WTC11 (cell line): ENCODE measurements around the gene PTPRN2. TPM values are rescaled to one million over a fixed set of nuclear protein-coding genes. Genes with fewer than 3 reads are reported as not detected.

Experiments
- ATAC-seq: fragments of 200-7000 bp; cut with Tn5 transposase; 2 replicates; pipeline ENCODE4 v1.10.0; 2021; ENCODE audit warnings: mild to moderate bottlenecking, moderate library complexity
- CTCF ChIA-PET: fragments of 300-600 bp; sonication (Branson Sonifier 250); formaldehyde crosslinking; loops from one replicate; lab custom pipeline; 2021; ENCODE audit warnings: antibody characterized with exemption; lab: Charles Lee
- POLR2A ChIA-PET: fragments of 350-600 bp; sonication (Branson Sonifier 250); formaldehyde crosslinking; loops from one replicate; lab custom pipeline; 2021; ENCODE audit warnings: antibody characterized with exemption; lab: Charles Lee
- DNase-seq: peaks from one replicate; pipeline ENCODE4 v3.0.0; 2021; ENCODE audit warnings: low spot score
- H3K27ac Mint-ChIP-seq: 2 replicates; pipeline ENCODE4 v1.8.0; 2021; ENCODE audit warnings: mixed read lengths
- H3K27me3 Mint-ChIP-seq: 2 replicates; pipeline ENCODE4 v1.8.0; 2021; ENCODE audit warnings: low read depth, mild to moderate bottlenecking, moderate library complexity, mixed read lengths
- H3K36me3 Mint-ChIP-seq: 2 replicates; pipeline ENCODE4 v1.8.0; 2021; ENCODE audit warnings: mixed read lengths
- H3K4me1 Mint-ChIP-seq: 2 replicates; pipeline ENCODE4 v1.8.0; 2022; ENCODE audit warnings: mixed read lengths
- H3K4me3 Mint-ChIP-seq: 2 replicates; pipeline ENCODE4 v1.8.0; 2021; ENCODE audit warnings: mild to moderate bottlenecking, moderate library complexity, mixed read lengths
- H3K9me3 Mint-ChIP-seq: 2 replicates; pipeline ENCODE4 v1.8.0; 2021; ENCODE audit warnings: mixed read lengths
- ATF1 ChIP-seq: sonication (generic); formaldehyde crosslinking; IDR thresholded peaks from 2 replicates; pipeline ENCODE4 v1.8.1; 2023; ENCODE audit warnings: mild to moderate bottlenecking, moderate library complexity, missing genetic modification reagents
- CREB1 ChIP-seq: sonication (generic); formaldehyde crosslinking; IDR thresholded peaks from 2 replicates; pipeline ENCODE4 v1.8.0; 2023; ENCODE audit warnings: mild to moderate bottlenecking, missing genetic modification reagents
- CREM ChIP-seq: sonication (generic); formaldehyde crosslinking; IDR thresholded peaks from 2 replicates; pipeline ENCODE4 v1.8.1; 2022; ENCODE audit warnings: mild to moderate bottlenecking, missing genetic modification reagents, moderate library complexity
- ELF4 ChIP-seq: sonication (generic); formaldehyde crosslinking; IDR thresholded peaks from 2 replicates; pipeline ENCODE4 v1.8.1; 2022; ENCODE audit warnings: low read depth, mild to moderate bottlenecking, moderate library complexity, missing genetic modification reagents
- FOXK1 ChIP-seq: sonication (generic); formaldehyde crosslinking; IDR thresholded peaks from 2 replicates; pipeline ENCODE4 v1.8.0; 2022; ENCODE audit warnings: mild to moderate bottlenecking, moderate library complexity, missing genetic modification reagents
- FOXP1 ChIP-seq: sonication (generic); formaldehyde crosslinking; IDR thresholded peaks from 2 replicates; pipeline ENCODE4 v1.8.0; 2022; ENCODE audit warnings: missing genetic modification reagents, mild to moderate bottlenecking, moderate library complexity, borderline replicate concordance
- JUN ChIP-seq: sonication (generic); formaldehyde crosslinking; IDR thresholded peaks from 2 replicates; pipeline ENCODE4 v1.8.0; 2023; ENCODE audit warnings: mild to moderate bottlenecking, missing genetic modification reagents
- KAT7 ChIP-seq: sonication (generic); formaldehyde crosslinking; IDR thresholded peaks from 2 replicates; pipeline ENCODE4 v1.8.1; 2023; ENCODE audit warnings: missing genetic modification reagents, mild to moderate bottlenecking, borderline replicate concordance
- NFATC4 ChIP-seq: fragments of 250-450 bp; sonication (Bioruptor Pico); IDR thresholded peaks from 2 replicates; pipeline ENCODE4 v1.9.0; 2021; ENCODE audit warnings: mild to moderate bottlenecking
- NR1H2 ChIP-seq: sonication (generic); formaldehyde crosslinking; IDR thresholded peaks from 2 replicates; pipeline ENCODE4 v1.9.0; 2021; ENCODE audit warnings: mild to moderate bottlenecking, moderate library complexity, missing genetic modification reagents
- PRRX2 ChIP-seq: fragments of 250-450 bp; sonication (Bioruptor Pico); IDR thresholded peaks from 2 replicates; pipeline ENCODE4 v1.8.0; 2021; ENCODE audit warnings: mild to moderate bottlenecking
- SOX15 ChIP-seq: fragments of 250-450 bp; sonication (Bioruptor Pico); IDR thresholded peaks from 2 replicates; pipeline ENCODE4 v1.9.0; 2021; ENCODE audit warnings: mild to moderate bottlenecking
- TP53 ChIP-seq: sonication (generic); formaldehyde crosslinking; IDR thresholded peaks from 2 replicates; pipeline ENCODE4 v1.8.1; 2023; ENCODE audit warnings: mild to moderate bottlenecking, missing genetic modification reagents
- ZNF219 ChIP-seq: sonication (generic); formaldehyde crosslinking; IDR thresholded peaks from 2 replicates; pipeline ENCODE4 v1.8.0; 2023; ENCODE audit warnings: missing genetic modification reagents, mild to moderate bottlenecking, borderline replicate concordance
- ZNF416 ChIP-seq: fragments of 250-450 bp; sonication (Bioruptor Pico); IDR thresholded peaks from 2 replicates; pipeline ENCODE4 v1.9.0; 2021; ENCODE audit warnings: mild to moderate bottlenecking, inconsistent platforms
- ZNF423 ChIP-seq: fragments of 250-450 bp; sonication (Bioruptor Pico); IDR thresholded peaks from 2 replicates; pipeline ENCODE4 v2.1.2; 2022; ENCODE audit warnings: mild to moderate bottlenecking, moderate library complexity
- ZNF671 ChIP-seq: fragments of 250-450 bp; sonication (Bioruptor Pico); IDR thresholded peaks from 2 replicates; pipeline ENCODE4 v1.8.0; 2021; ENCODE audit warnings: mild to moderate bottlenecking
- total RNA-seq: library from RNA; stranded (reverse); gene quantifications from 3 replicates; pipeline ENCODE4 v1.2.3, GENCODE V29; 2021
- TF ChIP-seq, protein P1 (sequence below): sonication (generic); formaldehyde crosslinking; IDR thresholded peaks from 2 replicates; pipeline ENCODE4 v1.8.0; 2023; ENCODE audit warnings: missing genetic modification reagents
- TF ChIP-seq, protein P2 (sequence below): fragments of 250-450 bp; sonication (Bioruptor Pico); conservative IDR thresholded peaks from 2 replicates; pipeline ENCODE4 v1.9.0; 2021; ENCODE audit warnings: mild to moderate bottlenecking
- TF ChIP-seq, protein P3 (sequence below): sonication (generic); formaldehyde crosslinking; IDR thresholded peaks from 2 replicates; pipeline ENCODE4 v1.8.1; 2023; ENCODE audit warnings: mild to moderate bottlenecking, missing genetic modification reagents, borderline replicate concordance
- TF ChIP-seq, protein P4 (sequence below): sonication (generic); formaldehyde crosslinking; IDR thresholded peaks from 2 replicates; pipeline ENCODE4 v1.8.1; 2023; ENCODE audit warnings: mild to moderate bottlenecking, missing genetic modification reagents
- TF ChIP-seq, protein P5 (sequence below): sonication (generic); formaldehyde crosslinking; IDR thresholded peaks from 2 replicates; pipeline ENCODE4 v1.8.1; 2023; ENCODE audit warnings: mild to moderate bottlenecking, missing genetic modification reagents
- TF ChIP-seq, protein P6 (sequence below): sonication (generic); formaldehyde crosslinking; IDR thresholded peaks from 2 replicates; pipeline ENCODE4 v1.8.1; 2023; ENCODE audit warnings: mild to moderate bottlenecking, missing genetic modification reagents, moderate library complexity

Gene PTPRN2
- total RNA-seq, 1 experiment from 2014 or later = 4.7 TPM

DNA sequence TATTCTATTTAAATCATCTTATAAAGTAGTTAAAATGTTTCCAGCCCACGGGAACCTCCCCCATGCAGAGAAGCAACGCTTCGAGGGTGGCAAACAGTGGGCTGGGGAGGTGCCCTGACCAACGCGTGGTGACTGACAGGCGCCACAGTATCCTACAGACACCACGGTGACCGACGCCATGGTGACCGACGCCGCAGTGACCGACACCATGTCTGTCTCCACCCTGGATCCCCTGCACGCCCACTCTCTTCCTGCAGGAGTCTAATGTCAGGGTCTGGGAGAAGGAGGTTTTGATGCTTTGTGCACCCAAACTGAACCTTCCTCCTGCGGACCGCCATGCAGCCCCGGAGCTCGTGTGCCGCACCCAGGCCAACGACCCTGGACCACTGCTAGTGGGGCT, 464.4 kb downstream of the PTPRN2 start:
- Mint-ChIP-seq H3K27ac (no peak overlapping the region), H3K4me3 (no peak overlapping the region), H3K4me1 (no peaks in the 10 kb centered on the region; the same call in 1 of the 2 replicates), H3K36me3 (peaks cover 52% of the 10 kb centered on the region), H3K9me3 (peaks cover 51% of the 10 kb centered on the region), H3K27me3 (no peaks in the 10 kb centered on the region; the same call in 1 of the 2 replicates)
- ATAC-seq (no peak), DNase-seq (no peak)
- ChIA-PET CTCF (no interaction called here), POLR2A (no interaction called here)
- TF ChIP-seq FOXP1 (CRISPR knock-in tag) (no peak), ELF4 (CRISPR knock-in tag) (no peak), JUN (CRISPR knock-in tag) (no peak), CREM (CRISPR knock-in tag) (no peak), ZNF423 (CRISPR knock-in tag) (no peak), ATF1 (CRISPR knock-in tag) (no peak)
- TF ChIP-seq, protein P1, sequence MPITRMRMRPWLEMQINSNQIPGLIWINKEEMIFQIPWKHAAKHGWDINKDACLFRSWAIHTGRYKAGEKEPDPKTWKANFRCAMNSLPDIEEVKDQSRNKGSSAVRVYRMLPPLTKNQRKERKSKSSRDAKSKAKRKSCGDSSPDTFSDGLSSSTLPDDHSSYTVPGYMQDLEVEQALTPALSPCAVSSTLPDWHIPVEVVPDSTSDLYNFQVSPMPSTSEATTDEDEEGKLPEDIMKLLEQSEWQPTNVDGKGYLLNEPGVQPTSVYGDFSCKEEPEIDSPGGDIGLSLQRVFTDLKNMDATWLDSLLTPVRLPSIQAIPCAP (CRISPR knock-in tag) = no peak

DNA sequence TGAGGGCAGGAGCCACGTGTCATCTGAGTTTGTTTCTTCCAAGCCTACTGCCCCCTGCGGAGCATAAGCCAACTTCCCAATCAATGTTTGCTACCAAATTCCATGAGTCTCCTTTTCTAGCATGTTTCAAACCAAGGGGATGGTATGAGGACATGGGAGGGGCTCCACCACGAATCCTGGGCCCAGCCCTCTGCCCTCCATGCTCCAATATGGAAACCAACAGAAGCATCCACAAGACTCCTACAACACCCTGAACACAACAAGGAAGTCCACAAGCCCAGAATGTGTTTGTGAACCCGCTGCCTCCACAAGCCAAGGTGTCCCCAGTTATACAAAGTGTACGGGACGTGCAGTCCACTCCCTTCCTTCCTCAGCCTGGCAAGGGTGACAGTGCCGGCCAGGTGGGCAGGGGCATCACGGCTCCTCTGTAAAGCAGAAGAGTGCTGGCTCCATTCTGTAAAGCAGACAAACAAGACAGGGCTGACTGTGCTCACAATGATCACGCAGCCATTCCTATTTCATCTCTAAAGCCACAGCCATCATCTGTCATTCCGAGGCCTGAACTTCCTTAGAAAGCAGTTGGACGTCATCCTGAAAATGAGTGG, 466.1 kb downstream of the PTPRN2 start:
- no peak for TF ChIP-seq PRRX2 (CRISPR knock-in tag)
- TF ChIP-seq, protein P2, sequence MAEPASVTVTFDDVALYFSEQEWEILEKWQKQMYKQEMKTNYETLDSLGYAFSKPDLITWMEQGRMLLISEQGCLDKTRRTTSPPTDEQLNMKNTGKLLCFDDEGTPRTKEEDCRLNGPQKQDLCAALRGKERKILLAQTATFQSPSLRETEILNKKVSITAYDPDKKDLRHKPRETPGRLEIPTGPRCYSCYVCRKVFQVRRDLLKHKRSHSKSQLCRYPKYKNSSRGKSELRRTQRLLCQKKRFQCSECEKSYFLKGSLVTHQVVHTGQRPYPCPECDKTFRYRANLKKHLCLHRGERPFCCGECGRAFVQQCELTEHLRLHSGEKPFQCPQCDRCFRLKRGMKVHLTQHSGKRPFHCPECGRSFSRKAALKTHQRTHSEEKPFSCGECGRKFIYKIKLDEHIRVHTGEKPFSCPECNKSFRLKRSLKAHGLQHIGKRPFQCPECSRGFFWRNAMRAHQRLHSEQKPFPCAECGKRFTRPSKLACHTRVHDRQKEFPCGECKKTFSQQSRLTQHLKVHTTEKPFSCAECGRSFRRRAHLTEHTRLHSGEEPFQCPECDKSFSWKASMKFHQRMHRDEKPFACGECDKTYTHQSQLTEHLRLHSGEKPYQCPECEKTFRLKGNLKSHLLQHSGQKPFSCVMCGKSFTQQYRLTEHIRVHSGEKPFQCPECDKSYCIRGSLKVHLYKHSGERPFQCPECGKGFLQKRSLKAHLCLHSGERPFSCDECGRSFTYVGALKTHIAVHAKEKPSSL (CRISPR knock-in tag) = no peak
- no peak for TF ChIP-seq ZNF671 (CRISPR knock-in tag)
- no peak for TF ChIP-seq NR1H2 (CRISPR knock-in tag)
- TF ChIP-seq, protein P3, sequence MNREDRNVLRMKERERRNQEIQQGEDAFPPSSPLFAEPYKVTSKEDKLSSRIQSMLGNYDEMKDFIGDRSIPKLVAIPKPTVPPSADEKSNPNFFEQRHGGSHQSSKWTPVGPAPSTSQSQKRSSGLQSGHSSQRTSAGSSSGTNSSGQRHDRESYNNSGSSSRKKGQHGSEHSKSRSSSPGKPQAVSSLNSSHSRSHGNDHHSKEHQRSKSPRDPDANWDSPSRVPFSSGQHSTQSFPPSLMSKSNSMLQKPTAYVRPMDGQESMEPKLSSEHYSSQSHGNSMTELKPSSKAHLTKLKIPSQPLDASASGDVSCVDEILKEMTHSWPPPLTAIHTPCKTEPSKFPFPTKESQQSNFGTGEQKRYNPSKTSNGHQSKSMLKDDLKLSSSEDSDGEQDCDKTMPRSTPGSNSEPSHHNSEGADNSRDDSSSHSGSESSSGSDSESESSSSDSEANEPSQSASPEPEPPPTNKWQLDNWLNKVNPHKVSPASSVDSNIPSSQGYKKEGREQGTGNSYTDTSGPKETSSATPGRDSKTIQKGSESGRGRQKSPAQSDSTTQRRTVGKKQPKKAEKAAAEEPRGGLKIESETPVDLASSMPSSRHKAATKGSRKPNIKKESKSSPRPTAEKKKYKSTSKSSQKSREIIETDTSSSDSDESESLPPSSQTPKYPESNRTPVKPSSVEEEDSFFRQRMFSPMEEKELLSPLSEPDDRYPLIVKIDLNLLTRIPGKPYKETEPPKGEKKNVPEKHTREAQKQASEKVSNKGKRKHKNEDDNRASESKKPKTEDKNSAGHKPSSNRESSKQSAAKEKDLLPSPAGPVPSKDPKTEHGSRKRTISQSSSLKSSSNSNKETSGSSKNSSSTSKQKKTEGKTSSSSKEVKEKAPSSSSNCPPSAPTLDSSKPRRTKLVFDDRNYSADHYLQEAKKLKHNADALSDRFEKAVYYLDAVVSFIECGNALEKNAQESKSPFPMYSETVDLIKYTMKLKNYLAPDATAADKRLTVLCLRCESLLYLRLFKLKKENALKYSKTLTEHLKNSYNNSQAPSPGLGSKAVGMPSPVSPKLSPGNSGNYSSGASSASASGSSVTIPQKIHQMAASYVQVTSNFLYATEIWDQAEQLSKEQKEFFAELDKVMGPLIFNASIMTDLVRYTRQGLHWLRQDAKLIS (CRISPR knock-in tag) = no peak
- TF ChIP-seq NFATC4 (CRISPR knock-in tag) = no peak
- no peak for TF ChIP-seq ZNF416
- no peak for TF ChIP-seq CREB1
- DNase-seq (no peak), ATAC-seq (no peak)
- H3K9me3 Mint-ChIP-seq = peaks cover 64% of the 10 kb centered on the region
- no peak overlapping the region for H3K4me3 Mint-ChIP-seq
- ChIA-PET POLR2A (no interaction called here), CTCF (no interaction called here)
- no peaks in the 10 kb centered on the region; the same call in 1 of the 2 replicates for H3K27me3 Mint-ChIP-seq
- peaks cover 54% of the 10 kb centered on the region for H3K36me3 Mint-ChIP-seq
- no peak overlapping the region for H3K27ac Mint-ChIP-seq
- H3K4me1 Mint-ChIP-seq = no peaks in the 10 kb centered on the region; the same call in 1 of the 2 replicates

DNA sequence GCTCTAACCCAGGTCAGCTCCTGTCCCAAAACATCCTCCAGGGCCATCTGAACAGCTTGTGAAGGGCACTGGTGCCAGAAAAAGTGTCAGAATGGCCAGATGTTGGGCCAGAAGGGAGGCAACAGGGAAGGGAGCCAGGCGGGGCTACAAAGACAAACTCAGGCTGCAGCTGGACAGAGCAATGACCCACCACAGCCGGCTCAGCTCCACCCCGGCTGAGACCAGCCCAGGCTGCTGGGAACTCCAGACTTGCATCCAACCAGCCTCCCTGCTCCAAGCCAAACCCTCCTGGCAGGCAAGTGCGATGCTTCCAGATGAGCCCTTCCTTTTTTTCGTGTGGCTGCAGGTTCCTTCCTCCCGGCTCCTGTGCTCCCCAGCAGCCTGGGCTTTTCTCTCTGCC, 466.9 kb downstream of the PTPRN2 start:
- peaks cover 70% of the 10 kb centered on the region for H3K9me3 Mint-ChIP-seq
- DNase-seq (no peak), ATAC-seq (no peak)
- no peaks in the 10 kb centered on the region; the same call in 1 of the 2 replicates for H3K4me1 Mint-ChIP-seq
- no peak overlapping the region for H3K27ac Mint-ChIP-seq
- no peak overlapping the region for H3K4me3 Mint-ChIP-seq
- peaks cover 59% of the 10 kb centered on the region for H3K36me3 Mint-ChIP-seq
- no peaks in the 10 kb centered on the region; the same call in 1 of the 2 replicates for H3K27me3 Mint-ChIP-seq
- POLR2A ChIA-PET = no interaction called here
- CTCF ChIA-PET = no interaction called here
- no peak for TF ChIP-seq TP53
- TF ChIP-seq FOXK1 (CRISPR knock-in tag) = no peak
- TF ChIP-seq, protein P4, sequence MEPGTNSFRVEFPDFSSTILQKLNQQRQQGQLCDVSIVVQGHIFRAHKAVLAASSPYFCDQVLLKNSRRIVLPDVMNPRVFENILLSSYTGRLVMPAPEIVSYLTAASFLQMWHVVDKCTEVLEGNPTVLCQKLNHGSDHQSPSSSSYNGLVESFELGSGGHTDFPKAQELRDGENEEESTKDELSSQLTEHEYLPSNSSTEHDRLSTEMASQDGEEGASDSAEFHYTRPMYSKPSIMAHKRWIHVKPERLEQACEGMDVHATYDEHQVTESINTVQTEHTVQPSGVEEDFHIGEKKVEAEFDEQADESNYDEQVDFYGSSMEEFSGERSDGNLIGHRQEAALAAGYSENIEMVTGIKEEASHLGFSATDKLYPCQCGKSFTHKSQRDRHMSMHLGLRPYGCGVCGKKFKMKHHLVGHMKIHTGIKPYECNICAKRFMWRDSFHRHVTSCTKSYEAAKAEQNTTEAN (CRISPR knock-in tag) = no peak
- TF ChIP-seq, protein P5, sequence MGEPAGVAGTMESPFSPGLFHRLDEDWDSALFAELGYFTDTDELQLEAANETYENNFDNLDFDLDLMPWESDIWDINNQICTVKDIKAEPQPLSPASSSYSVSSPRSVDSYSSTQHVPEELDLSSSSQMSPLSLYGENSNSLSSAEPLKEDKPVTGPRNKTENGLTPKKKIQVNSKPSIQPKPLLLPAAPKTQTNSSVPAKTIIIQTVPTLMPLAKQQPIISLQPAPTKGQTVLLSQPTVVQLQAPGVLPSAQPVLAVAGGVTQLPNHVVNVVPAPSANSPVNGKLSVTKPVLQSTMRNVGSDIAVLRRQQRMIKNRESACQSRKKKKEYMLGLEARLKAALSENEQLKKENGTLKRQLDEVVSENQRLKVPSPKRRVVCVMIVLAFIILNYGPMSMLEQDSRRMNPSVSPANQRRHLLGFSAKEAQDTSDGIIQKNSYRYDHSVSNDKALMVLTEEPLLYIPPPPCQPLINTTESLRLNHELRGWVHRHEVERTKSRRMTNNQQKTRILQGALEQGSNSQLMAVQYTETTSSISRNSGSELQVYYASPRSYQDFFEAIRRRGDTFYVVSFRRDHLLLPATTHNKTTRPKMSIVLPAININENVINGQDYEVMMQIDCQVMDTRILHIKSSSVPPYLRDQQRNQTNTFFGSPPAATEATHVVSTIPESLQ (CRISPR knock-in tag) = no peak
- TF ChIP-seq SOX15 (CRISPR knock-in tag) = no peak
- TF ChIP-seq KAT7 = no peak
- TF ChIP-seq, protein P6, sequence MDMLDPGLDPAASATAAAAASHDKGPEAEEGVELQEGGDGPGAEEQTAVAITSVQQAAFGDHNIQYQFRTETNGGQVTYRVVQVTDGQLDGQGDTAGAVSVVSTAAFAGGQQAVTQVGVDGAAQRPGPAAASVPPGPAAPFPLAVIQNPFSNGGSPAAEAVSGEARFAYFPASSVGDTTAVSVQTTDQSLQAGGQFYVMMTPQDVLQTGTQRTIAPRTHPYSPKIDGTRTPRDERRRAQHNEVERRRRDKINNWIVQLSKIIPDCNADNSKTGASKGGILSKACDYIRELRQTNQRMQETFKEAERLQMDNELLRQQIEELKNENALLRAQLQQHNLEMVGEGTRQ (CRISPR knock-in tag) = no peak
- no peak for TF ChIP-seq ZNF219 (CRISPR knock-in tag)
